ENCODE results near the gene NCK2. TPM values are rescaled to one million over a fixed set of nuclear protein-coding genes. Genes with fewer than 3 reads are reported as not detected.

Gene NCK2
- total and polyA plus RNA-seq, 2 of the 4 experiments (the other 2 are of a cell fraction): 15.8 to 22.2 TPM

DNA sequence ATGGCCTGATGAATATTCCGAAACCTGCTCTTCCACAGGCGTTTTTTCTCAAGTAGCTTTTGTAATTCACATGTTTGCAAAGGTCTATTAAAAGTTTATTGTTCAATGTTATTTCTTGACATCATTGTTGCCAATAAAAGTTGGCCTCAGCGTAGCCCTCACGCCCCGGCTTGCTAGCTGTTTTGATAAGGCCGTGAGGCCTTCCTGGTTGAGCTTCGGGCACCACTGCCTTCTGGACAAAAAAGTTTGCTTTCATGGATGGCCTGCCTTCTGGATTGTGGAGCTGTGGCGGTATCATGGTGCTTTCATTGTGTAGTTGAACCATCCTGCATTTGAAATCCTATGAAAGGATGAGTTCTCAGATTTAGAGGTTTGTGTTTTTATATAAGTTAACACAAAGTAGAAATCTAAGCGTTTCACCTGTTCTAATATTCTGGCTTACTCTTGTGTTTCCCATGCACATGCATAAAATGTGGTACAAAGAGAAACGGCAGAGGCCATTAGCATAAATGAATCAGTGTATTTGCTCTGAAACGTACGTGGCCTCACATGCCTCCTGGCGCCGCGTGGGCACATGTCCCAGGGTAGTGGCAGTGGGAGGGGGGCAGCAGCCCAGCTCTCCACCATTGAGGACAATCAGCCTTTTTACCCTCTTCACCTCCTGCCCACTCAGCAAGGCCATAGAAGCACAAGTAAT, 134.5 kb downstream of the NCK2 start:
- Histone ChIP-seq H2BK5ac (ENCODE audit: low read depth, low read length, poor library complexity, severe bottlenecking) (no peak overlapping the region), H2BK15ac (ENCODE audit: low read depth, low read length) (no peak overlapping the region), H3K9me1 (ENCODE audit: insufficient read depth, low read length) (0 out of 2 replicates have a peak, but pooled peaks cover 3% of the 10 kb centered on the region), H4K5ac (ENCODE audit: low read depth, low read length) (no peak overlapping the region), H3K9ac (ENCODE audit: low read depth, low read length) (no peak overlapping the region), H3K79me1 (ENCODE audit: low read depth in 1 of 2, low read length in 2 of 2) (peaks cover 24 to 49% of the 10 kb centered on the region in 2 experiments), H4K20me1 (ENCODE audit: insufficient read depth, low read length) (no peaks in the 10 kb centered on the region), H4K91ac (ENCODE audit: insufficient read depth, low read depth, low read length) (no peak overlapping the region), H3K4me2 (ENCODE audit: low read depth, low read length) (no peak overlapping the region), H2BK120ac (ENCODE audit: low read depth, low read length) (no peak overlapping the region), H2AK5ac (ENCODE audit: low read depth, low read length) (no peak overlapping the region), H3K4me1 (ENCODE audit: control insufficient read depth, insufficient read depth, low read length) (0 out of 2 replicates have a peak, but pooled peaks cover 1% of the 10 kb centered on the region), H2BK20ac (ENCODE audit: low read depth, low read length) (no peak overlapping the region), H3K18ac (ENCODE audit: low read depth, low read length) (no peak overlapping the region), H2AK9ac (replicated peaks; ENCODE audit: low read depth, low read length, poor library complexity) (no peak overlapping the region), H3K56ac (ENCODE audit: extremely low read depth, insufficient read depth, low read length) (no peak overlapping the region), H3K36me3 (ENCODE audit: control insufficient read depth, insufficient read depth, low read length) (peaks cover 10% of the 10 kb centered on the region), H4K8ac (ENCODE audit: low read depth in 2 of 2, low read length in 2 of 2) (no peak overlapping the region), H3K27me3 (ENCODE audit: control insufficient read depth, insufficient read depth, low read length) (no peaks in the 10 kb centered on the region), H3K23ac (ENCODE audit: low read depth, low read length) (no peak overlapping the region), H3K4me3 (ENCODE audit: insufficient read depth, low read depth, low read length) (no peak overlapping the region), H3K9me3 (ENCODE audit: control insufficient read depth, insufficient read depth, low read length) (peaks cover 2% of the 10 kb centered on the region; the same call in 1 of the 2 replicates), H2AFZ (replicated peaks; ENCODE audit: low read length, poor library complexity) (no peak overlapping the region), H3K27ac (ENCODE audit: insufficient read depth, low read length) (no peak overlapping the region), H3K14ac (replicated peaks; ENCODE audit: low read depth, low read length) (no peak overlapping the region), H3K4ac (ENCODE audit: low read depth, low read length) (no peak overlapping the region)
- DNase-seq: no peak
- 80% methylated on average over 5 of the region's 15 CpGs; no CpG with 5 or more reads in 1 of the 2 experiments for WGBS, 2 experiments (ENCODE audit: extremely low coverage in 2 of 2, insufficient read length in 1 of 2)
- no TSS peak for BruUV-seq (replicated peaks)
- dilution Hi-C loops (cut with HindIII; ENCODE audit: low sequenced_read_pairs, unreplicated experiment) (no loop called here), in situ Hi-C loops (cut with MboI; ENCODE audit: low sequenced_read_pairs) (no loop called here), intact Hi-C loops (cut with micrococcal nuclease) (no loop called here)
- CTCF ChIA-PET: no interaction called here
- TF ChIP-seq, protein P1, sequence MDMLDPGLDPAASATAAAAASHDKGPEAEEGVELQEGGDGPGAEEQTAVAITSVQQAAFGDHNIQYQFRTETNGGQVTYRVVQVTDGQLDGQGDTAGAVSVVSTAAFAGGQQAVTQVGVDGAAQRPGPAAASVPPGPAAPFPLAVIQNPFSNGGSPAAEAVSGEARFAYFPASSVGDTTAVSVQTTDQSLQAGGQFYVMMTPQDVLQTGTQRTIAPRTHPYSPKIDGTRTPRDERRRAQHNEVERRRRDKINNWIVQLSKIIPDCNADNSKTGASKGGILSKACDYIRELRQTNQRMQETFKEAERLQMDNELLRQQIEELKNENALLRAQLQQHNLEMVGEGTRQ (IDR thresholded peaks at IDR 0.05; ENCODE audit: low read depth, low read length): no peak
- TF ChIP-seq, protein P2, sequence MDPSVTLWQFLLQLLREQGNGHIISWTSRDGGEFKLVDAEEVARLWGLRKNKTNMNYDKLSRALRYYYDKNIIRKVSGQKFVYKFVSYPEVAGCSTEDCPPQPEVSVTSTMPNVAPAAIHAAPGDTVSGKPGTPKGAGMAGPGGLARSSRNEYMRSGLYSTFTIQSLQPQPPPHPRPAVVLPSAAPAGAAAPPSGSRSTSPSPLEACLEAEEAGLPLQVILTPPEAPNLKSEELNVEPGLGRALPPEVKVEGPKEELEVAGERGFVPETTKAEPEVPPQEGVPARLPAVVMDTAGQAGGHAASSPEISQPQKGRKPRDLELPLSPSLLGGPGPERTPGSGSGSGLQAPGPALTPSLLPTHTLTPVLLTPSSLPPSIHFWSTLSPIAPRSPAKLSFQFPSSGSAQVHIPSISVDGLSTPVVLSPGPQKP (IDR thresholded peaks at IDR 0.05; ENCODE audit: borderline replicate concordance, low read depth, low read length): no peak
- TF ChIP-seq NFE2L2 (IDR thresholded peaks at IDR 0.05; ENCODE audit: low read depth, low read length) (no peak), MAFK (IDR thresholded peaks at IDR 0.05; ENCODE audit: low read depth, low read length) (no peak), POLR2A (IDR thresholded peaks at IDR 0.05; ENCODE audit: low read depth, low read length) (no peak), CEBPB (IDR thresholded peaks at IDR 0.05; ENCODE audit: low read depth, low read length) (no peak), BHLHE40 (IDR thresholded peaks at IDR 0.05; ENCODE audit: low read depth, low read length) (no peak), MXI1 (IDR thresholded peaks at IDR 0.05; ENCODE audit: borderline replicate concordance, low read depth, low read length) (no peak), SMC3 (IDR thresholded peaks at IDR 0.05; ENCODE audit: low read depth, low read length) (no peak), RCOR1 (IDR thresholded peaks at IDR 0.05; ENCODE audit: insufficient replicate concordance, low read length) (no peak), RAD21 (IDR thresholded peaks at IDR 0.05; ENCODE audit: low read length) (no peak), CHD1 (IDR thresholded peaks at IDR 0.05; ENCODE audit: low read depth, low read length) (no peak)
- TF ChIP-seq, protein P3, sequence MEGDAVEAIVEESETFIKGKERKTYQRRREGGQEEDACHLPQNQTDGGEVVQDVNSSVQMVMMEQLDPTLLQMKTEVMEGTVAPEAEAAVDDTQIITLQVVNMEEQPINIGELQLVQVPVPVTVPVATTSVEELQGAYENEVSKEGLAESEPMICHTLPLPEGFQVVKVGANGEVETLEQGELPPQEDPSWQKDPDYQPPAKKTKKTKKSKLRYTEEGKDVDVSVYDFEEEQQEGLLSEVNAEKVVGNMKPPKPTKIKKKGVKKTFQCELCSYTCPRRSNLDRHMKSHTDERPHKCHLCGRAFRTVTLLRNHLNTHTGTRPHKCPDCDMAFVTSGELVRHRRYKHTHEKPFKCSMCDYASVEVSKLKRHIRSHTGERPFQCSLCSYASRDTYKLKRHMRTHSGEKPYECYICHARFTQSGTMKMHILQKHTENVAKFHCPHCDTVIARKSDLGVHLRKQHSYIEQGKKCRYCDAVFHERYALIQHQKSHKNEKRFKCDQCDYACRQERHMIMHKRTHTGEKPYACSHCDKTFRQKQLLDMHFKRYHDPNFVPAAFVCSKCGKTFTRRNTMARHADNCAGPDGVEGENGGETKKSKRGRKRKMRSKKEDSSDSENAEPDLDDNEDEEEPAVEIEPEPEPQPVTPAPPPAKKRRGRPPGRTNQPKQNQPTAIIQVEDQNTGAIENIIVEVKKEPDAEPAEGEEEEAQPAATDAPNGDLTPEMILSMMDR (conservative IDR thresholded peaks at IDR 0.05; ENCODE audit: low read depth, low read length): no peak
- ATAC-seq (ENCODE audit: low read depth): no peak
- POLR2A ChIA-PET (ENCODE audit: unreplicated experiment): interaction anchor here (0.6 kb wide), 1 partner anchor 358 kb away, joined by 5 read pairs; no protein-coding TSS in a partner anchor

Data from IMR-90 (cell line).